Endothelial cell of umbilical vein (primary cell): ENCODE measurements around the gene CERS6. TPM values are rescaled to one million over a fixed set of nuclear protein-coding genes. Genes with fewer than 3 reads are reported as not detected.

Source experiments
- BruUV-seq: library from RNA; stranded (reverse); fragments of 400-500 nt; replicated peaks from 2 replicates; lab custom pipeline; 2021; lab: Mats Ljungman, UMichigan
- CTCF ChIA-PET: fragments of 300-600, 350-600 bp; sonication (Branson Sonifier 250); formaldehyde crosslinking; loops from one replicate; lab custom pipeline; 2021; ENCODE audit warnings: antibody characterized with exemption, inconsistent platforms; lab: Charles Lee
- POLR2A ChIA-PET: fragments of 300-600, 350-600 bp; sonication (Branson Sonifier 250); formaldehyde crosslinking; loops from one replicate; lab custom pipeline; 2021; ENCODE audit warnings: antibody characterized with exemption, inconsistent platforms; lab: Charles Lee
- DNase-seq: peaks from one replicate; pipeline ENCODE4 v3.0.0-alpha.2; 2011; ENCODE audit warnings: low read depth, low spot score
- FAIRE-seq: peaks from 2 replicates; lab custom pipeline; 2011; peaks lifted over from hg19 to GRCh38; lab: Jason Lieb, UNC
- H2AFZ ChIP-seq: 2 replicates; pipeline ENCODE4 v1.6.0; 2012; ENCODE audit warnings: low read depth, low read length, control low read depth, inconsistent platforms
- H3K27ac ChIP-seq: 2 replicates; pipeline ENCODE4 v1.5.1; 2011; ENCODE audit warnings: low read depth, mild to moderate bottlenecking, control low read depth, low read length, moderate library complexity; ENCODE audit not compliant: insufficient read depth
- H3K27me3 ChIP-seq, 2 experiments: 2 replicates each; pipeline versions ENCODE4 v1.6.0 to v1.6.1; 2011; ENCODE audit warnings: low read length in 2 of 2, mixed read lengths in 1 of 2; ENCODE audit not compliant: control insufficient read depth in 2 of 2, insufficient read depth in 2 of 2
- H3K36me3 ChIP-seq, 2 experiments: 2 replicates in 1 of 2; 3 replicates in 1 of 2; pipeline ENCODE4 v1.5.1; 2011; ENCODE audit warnings: low read length in 2 of 2, mild to moderate bottlenecking in 1 of 2, moderate library complexity in 1 of 2; ENCODE audit not compliant: control insufficient read depth in 2 of 2, insufficient read depth in 2 of 2; ENCODE audit errors: extremely low read depth in 1 of 2
- H3K4me1 ChIP-seq: 3 replicates; pipeline ENCODE4 v1.5.1; 2011; ENCODE audit warnings: mild to moderate bottlenecking, low read length; ENCODE audit not compliant: control insufficient read depth, insufficient read depth; ENCODE audit errors: extremely low read depth
- H3K4me2 ChIP-seq: 2 replicates; pipeline ENCODE4 v1.6.1; 2011; ENCODE audit warnings: low read length, control low read depth, mixed read lengths; ENCODE audit not compliant: insufficient read depth
- H3K4me3 ChIP-seq, 3 experiments: fragments of 200-600 bp in 1 of 3; sonication (generic), shearing (Covaris generic) in 1 of 3; replicated peaks in 1 of 3; 2 replicates each; pipeline ENCODE4 v1.5.1; 2011 to 2016; ENCODE audit warnings: control low read depth in 3 of 3, low read length in 3 of 3, mild to moderate bottlenecking in 2 of 3, inconsistent platforms in 1 of 3, low read depth in 1 of 3, moderate library complexity in 1 of 3; ENCODE audit not compliant: insufficient read depth in 1 of 3
- H3K79me2 ChIP-seq: 2 replicates; pipeline ENCODE4 v1.6.0; 2012; ENCODE audit warnings: low read length, inconsistent platforms; ENCODE audit not compliant: control insufficient read depth, insufficient read depth
- H3K9ac ChIP-seq: replicated peaks from 2 replicates; pipeline ENCODE3; 2011; ENCODE audit warnings: low read length, control low read depth; ENCODE audit not compliant: insufficient read depth; ENCODE audit errors: extremely low read depth
- H3K9me1 ChIP-seq: replicated peaks from 3 replicates; pipeline ENCODE4 v1.6.0; 2011; ENCODE audit warnings: mild to moderate bottlenecking, low read length; ENCODE audit not compliant: control insufficient read depth, insufficient read depth; ENCODE audit errors: extremely low read depth
- H3K9me3 ChIP-seq: replicated peaks from 2 replicates; pipeline ENCODE4 v1.5.1; 2012; ENCODE audit warnings: low read length, inconsistent platforms; ENCODE audit not compliant: control insufficient read depth, insufficient read depth
- H4K20me1 ChIP-seq: replicated peaks from 2 replicates; pipeline ENCODE3; 2011; ENCODE audit warnings: mild to moderate bottlenecking, low read length; ENCODE audit not compliant: control insufficient read depth, insufficient read depth; ENCODE audit errors: extremely low read depth
- EZH2 ChIP-seq: IDR thresholded peaks from 2 replicates; pipeline ENCODE4 v1.6.1; 2012; ENCODE audit warnings: borderline replicate concordance, low read depth, mild to moderate bottlenecking, moderate library complexity, low read length, inconsistent platforms; ENCODE audit not compliant: severe bottlenecking
- FOS ChIP-seq: IDR thresholded peaks from 2 replicates; pipeline ENCODE4 v1.6.1; 2011; ENCODE audit warnings: mild to moderate bottlenecking, low read length, moderate library complexity, borderline replicate concordance; ENCODE audit not compliant: insufficient read depth
- GATA2 ChIP-seq: IDR thresholded peaks from 2 replicates; pipeline ENCODE4 v1.7.0; 2011; ENCODE audit warnings: low read depth, mild to moderate bottlenecking, moderate library complexity, mixed read lengths, low read length; ENCODE audit not compliant: insufficient read length, insufficient read depth
- JUN ChIP-seq: IDR thresholded peaks from 2 replicates; pipeline ENCODE4 v1.6.1; 2011; ENCODE audit warnings: borderline replicate concordance, low read depth; ENCODE audit not compliant: insufficient read length, insufficient read depth
- MAX ChIP-seq: IDR thresholded peaks from 2 replicates; pipeline ENCODE4 v1.6.1; 2011; ENCODE audit not compliant: insufficient read depth, insufficient read length
- MYC ChIP-seq: IDR thresholded peaks from one replicate; pipeline ENCODE4 v1.6.1; 2011; ENCODE audit warnings: mild to moderate bottlenecking, low read depth, low read length
- POLR2A ChIP-seq: IDR thresholded peaks from 2 replicates; pipeline ENCODE4 v1.6.1; 2012; ENCODE audit warnings: low read depth, mild to moderate bottlenecking, control low read depth, low read length
- POLR2AphosphoS5 ChIP-seq: IDR thresholded peaks from 2 replicates; pipeline ENCODE4 v1.6.1; 2012; ENCODE audit warnings: low read depth, mild to moderate bottlenecking, control low read depth, low read length, moderate library complexity; ENCODE audit not compliant: insufficient read depth
- dilution Hi-C: fragments of 300-500 bp; cut with MboI; formaldehyde crosslinking; loops from one replicate; pipeline ENCODE4 v1.15.0; 2019; ENCODE audit warnings: low sequenced_read_pairs; ENCODE audit not compliant: extremely low pct_ligation_motif_present
- intact Hi-C: fragments of 100-400 bp; cut with micrococcal nuclease; formaldehyde crosslinking; loops from one replicate; pipeline ENCODE4 v1.10.0; 2022
- polyA plus RNA-seq, 4 experiments: library from polyadenylated mRNA; depleted of rRNA in 3 of 4; stranded (reverse) in 3 of 4; unstranded in 1 of 4; fragments of >200 nt; gene quantifications; 2 replicates each; pipeline versions ENCODE4 v1.2.1 to v1.2.3, GENCODE V29; 2011 to 2012; ENCODE audit warnings: missing spikeins in 1 of 4
- total RNA-seq: library from RNA; stranded (reverse); gene quantifications from 2 replicates; pipeline ENCODE4 v1.2.3, GENCODE V29; 2021
- TF ChIP-seq, protein P1 (sequence below), 2 donors: IDR thresholded peaks; 1 replicate in 1 of 2; 2 replicates in 1 of 2; pipeline ENCODE4 v1.5.1; 2011; ENCODE audit warnings: low read length in 2 of 2, mild to moderate bottlenecking in 2 of 2, moderate library complexity in 2 of 2, control low read depth in 1 of 2, inconsistent platforms in 1 of 2, low read depth in 1 of 2; ENCODE audit not compliant: insufficient read depth in 1 of 2; ENCODE audit errors: extremely low read depth in 1 of 2

CERS6 gene
- total and polyA plus RNA-seq, 2 donors (not counting 3 experiments of a cell fraction or from before 2014, with no cell fraction given): 2.7 to 11.7 TPM

DNA sequence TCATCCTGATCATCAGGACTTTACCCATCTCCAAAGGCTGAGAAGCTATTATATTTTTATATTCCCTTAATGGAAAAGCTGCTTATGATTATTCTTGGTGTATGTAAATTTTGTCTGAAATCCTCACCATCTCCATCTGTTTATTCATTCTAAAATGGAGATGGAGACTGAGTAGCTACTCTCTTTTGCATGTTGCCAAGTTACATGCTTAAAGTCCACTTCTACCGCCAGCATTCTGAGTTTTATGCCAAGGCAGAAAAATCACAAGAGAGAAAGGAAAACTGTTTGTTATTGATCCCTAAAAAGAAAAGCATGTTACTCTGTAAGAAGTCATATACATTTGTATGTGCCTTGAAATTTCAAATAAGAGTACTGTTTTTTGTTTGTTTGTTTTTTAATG, 252.0 kb downstream of the CERS6 start:
- H3K4me1 ChIP-seq: no peaks in the 10 kb centered on the region
- CTCF ChIA-PET: interaction anchor here (1.1 to 1.7 kb wide), 6 partner anchors 8 to 361 kb away, joined by 3 to 10 read pairs (median 3); no protein-coding TSS in a partner anchor
- no TSS peak for BruUV-seq
- H3K27ac ChIP-seq: no peak overlapping the region
- H4K20me1 ChIP-seq: no peaks in the 10 kb centered on the region
- no peaks in the 10 kb centered on the region for H3K36me3 ChIP-seq
- H3K9me1 ChIP-seq: no peaks in the 10 kb centered on the region
- H2AFZ ChIP-seq: no peak overlapping the region
- H3K9me3 ChIP-seq: no peaks in the 10 kb centered on the region
- H3K27me3 ChIP-seq: no peaks in the 10 kb centered on the region
- dilution Hi-C loops (no loop called here), intact Hi-C loops (loop anchor here (5.0 to 10.0 kb wide), 3 partner anchors 49 to 573 kb away; partner anchors contain the start of gene CERS6)
- no peak for FAIRE-seq
- H3K79me2 ChIP-seq: no peaks in the 10 kb centered on the region
- no peak for DNase-seq
- TF ChIP-seq MYC: no peak
- TF ChIP-seq JUN: no peak
- no peak for TF ChIP-seq FOS
- TF ChIP-seq MAX: no peak
- TF ChIP-seq, protein P1, sequence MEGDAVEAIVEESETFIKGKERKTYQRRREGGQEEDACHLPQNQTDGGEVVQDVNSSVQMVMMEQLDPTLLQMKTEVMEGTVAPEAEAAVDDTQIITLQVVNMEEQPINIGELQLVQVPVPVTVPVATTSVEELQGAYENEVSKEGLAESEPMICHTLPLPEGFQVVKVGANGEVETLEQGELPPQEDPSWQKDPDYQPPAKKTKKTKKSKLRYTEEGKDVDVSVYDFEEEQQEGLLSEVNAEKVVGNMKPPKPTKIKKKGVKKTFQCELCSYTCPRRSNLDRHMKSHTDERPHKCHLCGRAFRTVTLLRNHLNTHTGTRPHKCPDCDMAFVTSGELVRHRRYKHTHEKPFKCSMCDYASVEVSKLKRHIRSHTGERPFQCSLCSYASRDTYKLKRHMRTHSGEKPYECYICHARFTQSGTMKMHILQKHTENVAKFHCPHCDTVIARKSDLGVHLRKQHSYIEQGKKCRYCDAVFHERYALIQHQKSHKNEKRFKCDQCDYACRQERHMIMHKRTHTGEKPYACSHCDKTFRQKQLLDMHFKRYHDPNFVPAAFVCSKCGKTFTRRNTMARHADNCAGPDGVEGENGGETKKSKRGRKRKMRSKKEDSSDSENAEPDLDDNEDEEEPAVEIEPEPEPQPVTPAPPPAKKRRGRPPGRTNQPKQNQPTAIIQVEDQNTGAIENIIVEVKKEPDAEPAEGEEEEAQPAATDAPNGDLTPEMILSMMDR (IDR thresholded peaks at IDR 0.05; ENCODE audit: extremely low read depth in 1 of 2, insufficient read depth in 1 of 2, low read depth in 1 of 2, low read length in 2 of 2): no peak
- TF ChIP-seq EZH2: no peak
- TF ChIP-seq POLR2AphosphoS5: no peak
- TF ChIP-seq GATA2: no peak
- TF ChIP-seq POLR2A: no peak
- POLR2A ChIA-PET: no interaction called here
- no peak overlapping the region for H3K4me2 ChIP-seq
- no peak overlapping the region for H3K4me3 ChIP-seq
- no peak overlapping the region for H3K9ac ChIP-seq
